H9 (cell line): ENCODE measurements around the gene NAA10. TPM values are rescaled to one million over a fixed set of nuclear protein-coding genes. Genes with fewer than 3 reads are reported as not detected.
A peak's percentile ranks its signal among the peaks of the same experiment; 100 is the strongest.

ENCODE experiments used
- DNase-seq: peaks from one replicate; pipeline ENCODE4 v3.0.0-alpha.2; 2017
- H2AFZ ChIP-seq: one replicate; pipeline ENCODE4 v1.6.1; 2013; ENCODE audit warnings: mild to moderate bottlenecking, low read length, control low read depth, moderate library complexity
- H2AK5ac ChIP-seq: 2 replicates; pipeline ENCODE4 v1.6.1; 2013; ENCODE audit warnings: low read length, control low read depth, mixed read lengths; ENCODE audit not compliant: insufficient read length
- H2BK120ac ChIP-seq: one replicate; pipeline ENCODE4 v1.6.1; 2013; ENCODE audit warnings: low read depth, mild to moderate bottlenecking, low read length, control low read depth, inconsistent platforms; ENCODE audit not compliant: poor library complexity, severe bottlenecking
- H2BK12ac ChIP-seq: 2 replicates; pipeline ENCODE4 v1.6.1; 2013; ENCODE audit warnings: low read length, control low read depth, mixed read lengths, low read depth; ENCODE audit not compliant: insufficient read length
- H2BK15ac ChIP-seq: 2 replicates; pipeline ENCODE4 v1.6.1; 2013; ENCODE audit warnings: low read depth, low read length, control low read depth
- H2BK20ac ChIP-seq: one replicate; pipeline ENCODE4 v1.6.1; 2013; ENCODE audit warnings: low read depth, mild to moderate bottlenecking, low read length, control low read depth, inconsistent platforms; ENCODE audit not compliant: poor library complexity, severe bottlenecking
- H2BK5ac ChIP-seq: 2 replicates; pipeline ENCODE4 v1.6.1; 2013; ENCODE audit warnings: low read length, control low read depth, mixed read lengths; ENCODE audit not compliant: insufficient read length
- H3K14ac ChIP-seq: 2 replicates; pipeline ENCODE4 v1.6.1; 2013; ENCODE audit warnings: low read length, control low read depth; ENCODE audit not compliant: insufficient read depth
- H3K18ac ChIP-seq: 2 replicates; pipeline ENCODE4 v1.6.1; 2013; ENCODE audit warnings: low read depth, mild to moderate bottlenecking, mixed read lengths, low read length, control low read depth; ENCODE audit not compliant: insufficient read length
- H3K23ac ChIP-seq: 2 replicates; pipeline ENCODE4 v1.6.1; 2013; ENCODE audit warnings: low read length, control low read depth, mixed read lengths, low read depth; ENCODE audit not compliant: insufficient read length
- H3K23me2 ChIP-seq: 2 replicates; pipeline ENCODE4 v1.6.1; 2013; ENCODE audit warnings: low read depth, mild to moderate bottlenecking, mixed read lengths, low read length, control low read depth; ENCODE audit not compliant: insufficient read length, poor library complexity, severe bottlenecking
- H3K27ac ChIP-seq: 2 replicates; pipeline ENCODE4 v1.5.1; 2013; ENCODE audit warnings: low read length, control low read depth, mixed read lengths, low read depth; ENCODE audit not compliant: insufficient read length
- H3K27me3 ChIP-seq: 2 replicates; pipeline ENCODE4 v1.6.1; 2013; ENCODE audit warnings: low read length, control low read depth, inconsistent platforms; ENCODE audit not compliant: insufficient read depth
- H3K4ac ChIP-seq: 2 replicates; pipeline ENCODE4 v1.6.1; 2013; ENCODE audit warnings: low read depth, mild to moderate bottlenecking, control low read depth, inconsistent platforms, low read length, moderate library complexity
- H3K4me1 ChIP-seq: 2 replicates; pipeline ENCODE4 v1.6.1; 2013; ENCODE audit warnings: low read length, control low read depth, inconsistent platforms; ENCODE audit not compliant: insufficient read depth
- H3K4me2 ChIP-seq: 2 replicates; pipeline ENCODE4 v1.6.1; 2013; ENCODE audit warnings: low read length, control low read depth, mixed read lengths; ENCODE audit not compliant: insufficient read length, insufficient read depth
- H3K56ac ChIP-seq: 2 replicates; pipeline ENCODE4 v1.6.1; 2013; ENCODE audit warnings: low read depth, mild to moderate bottlenecking, mixed read lengths, low read length, control low read depth; ENCODE audit not compliant: insufficient read length
- H3K79me1 ChIP-seq: 2 replicates; pipeline ENCODE4 v1.6.1; 2013; ENCODE audit warnings: low read depth, mild to moderate bottlenecking, moderate library complexity, low read length, control low read depth, inconsistent platforms; ENCODE audit not compliant: insufficient read depth, poor library complexity, severe bottlenecking
- H3K79me2 ChIP-seq: 2 replicates; pipeline ENCODE4 v1.6.1; 2013; ENCODE audit warnings: low read length, control low read depth, inconsistent platforms; ENCODE audit not compliant: insufficient read depth
- H3K9ac ChIP-seq: 2 replicates; pipeline ENCODE4 v1.6.1; 2013; ENCODE audit warnings: low read length, control low read depth, mixed read lengths; ENCODE audit not compliant: insufficient read length; ENCODE audit errors: extremely low read depth
- H3K9me3 ChIP-seq: one replicate; pipeline ENCODE4 v1.6.1; 2013; ENCODE audit warnings: low read depth, low read length, inconsistent platforms; ENCODE audit not compliant: control insufficient read depth
- H3T11ph ChIP-seq: one replicate; pipeline ENCODE4 v1.6.1; 2013; ENCODE audit warnings: mild to moderate bottlenecking, low read length, control low read depth, inconsistent platforms
- H4K20me1 ChIP-seq: one replicate; pipeline ENCODE4 v1.6.1; 2013; ENCODE audit not compliant: control insufficient read depth, insufficient read length, insufficient read depth
- H4K5ac ChIP-seq: 2 replicates; pipeline ENCODE4 v1.6.1; 2013; ENCODE audit warnings: low read depth, mild to moderate bottlenecking, mixed read lengths, low read length, control low read depth; ENCODE audit not compliant: insufficient read length
- H4K8ac ChIP-seq: replicated peaks from 2 replicates; pipeline ENCODE4 v1.6.1; 2013; ENCODE audit warnings: low read length, control low read depth, mixed read lengths, low read depth; ENCODE audit not compliant: insufficient read length
- H4K91ac ChIP-seq: 2 replicates; pipeline ENCODE4 v1.6.1; 2013; ENCODE audit warnings: low read depth, mild to moderate bottlenecking, moderate library complexity, mixed read lengths, low read length, control low read depth; ENCODE audit not compliant: insufficient read length
- H3K27ac Mint-ChIP-seq, 3 experiments: 2 replicates in 2 of 3; 3 replicates in 1 of 3; pipeline ENCODE4 v1.8.0; 2020 to 2021; ENCODE audit warnings: mixed read lengths in 3 of 3, mild to moderate bottlenecking in 1 of 3, moderate library complexity in 1 of 3
- H3K27me3 Mint-ChIP-seq: 2 replicates; pipeline ENCODE4 v1.8.0; 2021; ENCODE audit warnings: low read depth, mild to moderate bottlenecking, moderate library complexity, mixed read lengths
- H3K36me3 Mint-ChIP-seq, 3 experiments: 2 replicates in 2 of 3; 3 replicates in 1 of 3; pipeline ENCODE4 v1.8.0; 2020 to 2021; ENCODE audit warnings: low read depth in 3 of 3, mixed read lengths in 3 of 3; ENCODE audit not compliant: insufficient read depth in 1 of 3
- H3K4me1 Mint-ChIP-seq, 2 experiments: 2 replicates each; pipeline ENCODE4 v1.8.0; 2020; ENCODE audit warnings: mixed read lengths in 2 of 2
- H3K4me3 Mint-ChIP-seq, 2 experiments: 2 replicates in 1 of 2; 3 replicates in 1 of 2; pipeline ENCODE4 v1.8.0; 2020 to 2021; ENCODE audit warnings: mild to moderate bottlenecking in 2 of 2, mixed read lengths in 2 of 2, moderate library complexity in 1 of 2
- H3K9me3 Mint-ChIP-seq, 2 experiments: 2 replicates in 1 of 2; 3 replicates in 1 of 2; pipeline ENCODE4 v1.8.0; 2020; ENCODE audit warnings: mild to moderate bottlenecking in 2 of 2, mixed read lengths in 2 of 2, moderate library complexity in 1 of 2
- WGBS: extraction: QIAGEN DNeasy Blood & Tissue Kit; methylation state at CpG from one replicate; pipeline ENCODE4 v1.1.7; 2013; ENCODE audit warnings: missing lambda C conversion rate, low lambda C conversion rate, mixed read lengths; ENCODE audit not compliant: insufficient read length; ENCODE audit errors: extremely low coverage; 5-methylcytosine and 5-hydroxymethylcytosine counted together
- total RNA-seq: library from RNA; stranded (reverse); gene quantifications from 2 replicates; pipeline ENCODE4 v1.2.1, GENCODE V29; 2021
- TF ChIP-seq, protein P1 (sequence below): fragments of 200-600 bp; sonication (generic); conservative IDR thresholded peaks from 3 replicates; pipeline ENCODE4 v1.8.0; 2021; ENCODE audit warnings: antibody characterized with exemption, mild to moderate bottlenecking

The NAA10 gene
- total RNA-seq, 1 experiment from 2014 or later = 101 TPM

DNA sequence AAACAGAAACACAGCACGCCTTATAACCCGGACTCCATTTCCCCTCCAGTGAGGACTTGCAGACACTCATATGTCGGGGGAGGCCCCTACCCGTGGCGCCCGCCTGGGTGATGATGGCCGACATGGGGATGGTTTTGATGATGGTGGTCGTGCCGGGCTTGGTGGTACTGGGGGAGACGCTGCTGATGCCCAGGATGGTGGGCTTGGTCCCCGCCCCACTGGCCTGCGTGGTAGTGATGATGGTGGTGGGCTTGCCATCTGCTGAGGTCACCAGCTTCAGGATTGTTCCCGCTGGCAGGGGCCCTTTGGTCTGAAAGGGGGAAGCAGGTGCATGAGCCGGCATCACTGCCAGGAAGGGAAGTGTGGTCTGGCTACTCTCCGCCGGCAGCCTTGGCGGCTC, 22.4 kb upstream of the NAA10 start:
- no CpG with 5 or more reads among the region's 17 CpGs for WGBS
- no peak overlapping the region for H2AFZ ChIP-seq
- Mint-ChIP-seq H3K27me3 (no peaks in the 10 kb centered on the region), H3K4me3 (no peak overlapping the region), H3K36me3 (peaks cover 76 to 96% (median 90%) of the 10 kb centered on the region in 3 experiments), H3K4me1 (peaks cover 0 to 6% of the 10 kb centered on the region in 2 experiments; a peak in 1 of 4 replicates), H3K27ac (peak overlapping the region in 1 of 3 experiments; percentile 22; a peak in 1 of 7 replicates), H3K9me3 (no peaks in the 10 kb centered on the region; a peak in 1 of 5 replicates)
- no peaks in the 10 kb centered on the region for H4K20me1 ChIP-seq
- H3K79me2 ChIP-seq = no peaks in the 10 kb centered on the region
- H3K56ac ChIP-seq = no peak overlapping the region
- H2BK120ac ChIP-seq = no peak overlapping the region
- H2BK5ac ChIP-seq = no peak overlapping the region
- H3K9ac ChIP-seq = no peak overlapping the region
- H3K4ac ChIP-seq = no peak overlapping the region
- H3K4me1 ChIP-seq = no peaks in the 10 kb centered on the region
- no peak for DNase-seq
- no peak overlapping the region for H4K8ac ChIP-seq
- H3K27ac ChIP-seq = no peak overlapping the region
- no peak overlapping the region for H4K91ac ChIP-seq
- peaks cover 5% of the 10 kb centered on the region for H3K9me3 ChIP-seq
- no peak overlapping the region for H4K5ac ChIP-seq
- no peak overlapping the region for H2AK5ac ChIP-seq
- H3K14ac ChIP-seq = no peak overlapping the region
- no peaks in the 10 kb centered on the region for H3K79me1 ChIP-seq
- H3K27me3 ChIP-seq = no peaks in the 10 kb centered on the region
- H3K18ac ChIP-seq = no peak overlapping the region
- no peak overlapping the region for H2BK15ac ChIP-seq
- no peak overlapping the region for H3K23ac ChIP-seq
- H2BK20ac ChIP-seq = no peak overlapping the region
- TF ChIP-seq, protein P1, sequence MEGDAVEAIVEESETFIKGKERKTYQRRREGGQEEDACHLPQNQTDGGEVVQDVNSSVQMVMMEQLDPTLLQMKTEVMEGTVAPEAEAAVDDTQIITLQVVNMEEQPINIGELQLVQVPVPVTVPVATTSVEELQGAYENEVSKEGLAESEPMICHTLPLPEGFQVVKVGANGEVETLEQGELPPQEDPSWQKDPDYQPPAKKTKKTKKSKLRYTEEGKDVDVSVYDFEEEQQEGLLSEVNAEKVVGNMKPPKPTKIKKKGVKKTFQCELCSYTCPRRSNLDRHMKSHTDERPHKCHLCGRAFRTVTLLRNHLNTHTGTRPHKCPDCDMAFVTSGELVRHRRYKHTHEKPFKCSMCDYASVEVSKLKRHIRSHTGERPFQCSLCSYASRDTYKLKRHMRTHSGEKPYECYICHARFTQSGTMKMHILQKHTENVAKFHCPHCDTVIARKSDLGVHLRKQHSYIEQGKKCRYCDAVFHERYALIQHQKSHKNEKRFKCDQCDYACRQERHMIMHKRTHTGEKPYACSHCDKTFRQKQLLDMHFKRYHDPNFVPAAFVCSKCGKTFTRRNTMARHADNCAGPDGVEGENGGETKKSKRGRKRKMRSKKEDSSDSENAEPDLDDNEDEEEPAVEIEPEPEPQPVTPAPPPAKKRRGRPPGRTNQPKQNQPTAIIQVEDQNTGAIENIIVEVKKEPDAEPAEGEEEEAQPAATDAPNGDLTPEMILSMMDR = no peak
- H2BK12ac ChIP-seq = no peak overlapping the region
- no peak overlapping the region for H3K4me2 ChIP-seq
- H3T11ph ChIP-seq = no peak overlapping the region
- no peaks in the 10 kb centered on the region for H3K23me2 ChIP-seq
